HUES6 (cell line): ENCODE data around the gene CP.
"Not testable (repeated sequence)": the region's sequence is repeated elsewhere in the genome, so short reads cannot be mapped to it uniquely, and the experiment has no call there.

Experiments
- H3K27ac ChIP-seq: 2 replicates; pipeline ENCODE4 v1.7.0; 2013; ENCODE audit warnings: low read depth, mild to moderate bottlenecking, low read length, inconsistent platforms
- H3K27me3 ChIP-seq: 2 replicates; pipeline ENCODE4 v1.6.1; 2013; ENCODE audit warnings: low read length; ENCODE audit not compliant: control insufficient read depth, insufficient read depth
- H3K36me3 ChIP-seq: 2 replicates; pipeline ENCODE4 v1.6.1; 2013; ENCODE audit warnings: low read length; ENCODE audit not compliant: control insufficient read depth, insufficient read depth
- H3K4me1 ChIP-seq: 2 replicates; pipeline ENCODE4 v1.6.1; 2013; ENCODE audit warnings: low read length; ENCODE audit not compliant: control insufficient read depth, insufficient read depth
- H3K4me3 ChIP-seq: 2 replicates; pipeline ENCODE4 v1.5.1; 2013; ENCODE audit warnings: low read depth, low read length
- H3K9ac ChIP-seq: one replicate; pipeline ENCODE4 v1.6.1; 2013; ENCODE audit warnings: mild to moderate bottlenecking, low read length
- H3K9me3 ChIP-seq: 2 replicates; pipeline ENCODE4 v1.6.1; 2013; ENCODE audit warnings: low read depth, low read length; ENCODE audit not compliant: control insufficient read depth, insufficient read depth

CP gene

DNA sequence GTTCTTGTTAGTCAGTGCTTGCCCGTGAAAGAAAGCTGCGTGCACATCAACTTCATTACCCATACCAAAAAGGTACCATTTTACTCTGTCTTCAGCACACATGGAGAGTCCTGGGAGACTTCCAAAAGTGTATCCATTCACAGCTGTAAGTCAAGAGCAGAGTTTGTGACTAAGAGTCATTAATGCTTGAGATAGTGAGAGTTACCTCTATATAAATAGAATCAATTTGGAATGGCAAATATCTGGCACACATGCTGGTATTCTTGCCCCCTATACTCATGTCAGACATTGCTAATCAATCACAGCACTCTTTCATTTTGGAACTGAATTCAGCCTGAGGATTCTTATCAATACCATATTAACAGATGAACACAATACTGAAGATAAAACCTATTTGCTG lies 14.2 kb downstream of the CP start:
- Histone ChIP-seq H3K27me3 (no peaks in the 10 kb centered on the region), H3K27ac (no peak overlapping the region), H3K9ac (no peak overlapping the region), H3K9me3 (no peaks in the 10 kb centered on the region), H3K36me3 (no peaks in the 10 kb centered on the region), H3K4me1 (peaks cover 12% of the 10 kb centered on the region; the same call in 1 of the 2 replicates), H3K4me3 (no peak overlapping the region)

GRCh38 chr3:149204390-149204991 lies 17.1 kb downstream of the CP start:
- Histone ChIP-seq H3K27me3 (no peaks in the 10 kb centered on the region), H3K9me3 (no peaks in the 10 kb centered on the region), H3K36me3 (no peaks in the 10 kb centered on the region), H3K9ac (no peak overlapping the region), H3K27ac (no peak overlapping the region), H3K4me1 (peaks cover 15% of the 10 kb centered on the region), H3K4me3 (no peak overlapping the region)

GRCh38 chr3:149203758-149204157 lies 17.9 kb downstream of the CP start:
- H3K27ac ChIP-seq, result no peak overlapping the region
- no peaks in the 10 kb centered on the region for H3K27me3 ChIP-seq
- H3K4me3 ChIP-seq, result no peak overlapping the region
- peaks cover 18% of the 10 kb centered on the region for H3K4me1 ChIP-seq
- H3K9ac ChIP-seq, result no peak overlapping the region
- no peaks in the 10 kb centered on the region for H3K9me3 ChIP-seq
- H3K36me3 ChIP-seq, result no peaks in the 10 kb centered on the region

GRCh38 chr3:149199474-149199873 lies 22.2 kb downstream of the CP start:
- H3K4me1 ChIP-seq, result peaks cover 41% of the 10 kb centered on the region
- peak overlapping the region; percentile 99 for H3K27ac ChIP-seq
- H3K9me3 ChIP-seq, result no peaks in the 10 kb centered on the region
- no peaks in the 10 kb centered on the region for H3K36me3 ChIP-seq
- peak overlapping the region; percentile 58 for H3K9ac ChIP-seq
- H3K27me3 ChIP-seq, result no peaks in the 10 kb centered on the region
- H3K4me3 ChIP-seq, result no peak overlapping the region

DNA sequence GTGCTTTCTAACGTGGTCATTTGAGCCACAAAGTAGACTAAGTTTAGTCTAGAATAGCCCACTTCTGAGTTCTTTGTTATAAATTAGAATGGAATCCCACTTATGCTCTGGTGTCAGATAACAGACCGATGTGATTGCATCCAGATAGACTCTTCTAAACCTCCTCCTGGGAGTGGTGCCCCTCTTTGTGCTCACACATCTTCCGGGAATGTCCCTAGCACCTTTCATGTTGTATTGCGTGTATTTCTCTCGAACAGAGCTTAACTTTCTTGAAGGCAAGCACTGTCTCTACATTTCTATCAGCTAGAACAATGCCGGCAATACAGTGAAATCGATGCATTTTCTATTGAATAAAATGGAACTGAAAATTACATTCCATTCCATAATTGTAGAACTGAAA lies 23.0 kb downstream of the CP start:
- Histone ChIP-seq H3K9me3 (no peaks in the 10 kb centered on the region), H3K4me3 (peak overlapping the region; percentile 49), H3K9ac (peak overlapping the region; percentile 91), H3K4me1 (peaks cover 36% of the 10 kb centered on the region), H3K36me3 (no peaks in the 10 kb centered on the region), H3K27me3 (no peaks in the 10 kb centered on the region), H3K27ac (peak overlapping the region; percentile 99)

DNA sequence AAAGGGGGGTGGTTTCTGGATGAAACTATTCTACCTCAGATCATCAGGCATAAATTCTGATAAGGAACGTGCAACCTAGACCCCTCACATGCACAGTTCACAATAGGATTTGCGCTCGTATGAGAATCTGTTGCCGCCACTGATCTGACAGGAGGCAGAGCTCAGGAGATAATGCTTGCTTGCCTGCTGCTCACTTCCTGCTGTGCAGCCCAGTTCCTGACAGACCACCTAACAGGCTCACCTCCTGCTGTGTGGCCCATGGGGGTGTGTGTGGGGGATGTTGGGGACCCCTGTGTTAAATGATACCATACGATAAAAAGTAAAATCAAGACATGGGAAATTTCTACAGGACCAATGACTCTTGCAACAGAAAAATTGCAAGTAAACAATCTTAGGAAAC lies 24.0 kb downstream of the CP start:
- Histone ChIP-seq H3K9me3 (no peaks in the 10 kb centered on the region), H3K27ac (peak overlapping the region; percentile 99), H3K4me1 (peaks cover 44% of the 10 kb centered on the region), H3K27me3 (no peaks in the 10 kb centered on the region), H3K36me3 (no peaks in the 10 kb centered on the region), H3K4me3 (peak overlapping the region; percentile 46), H3K9ac (peak overlapping the region; percentile 91)

DNA sequence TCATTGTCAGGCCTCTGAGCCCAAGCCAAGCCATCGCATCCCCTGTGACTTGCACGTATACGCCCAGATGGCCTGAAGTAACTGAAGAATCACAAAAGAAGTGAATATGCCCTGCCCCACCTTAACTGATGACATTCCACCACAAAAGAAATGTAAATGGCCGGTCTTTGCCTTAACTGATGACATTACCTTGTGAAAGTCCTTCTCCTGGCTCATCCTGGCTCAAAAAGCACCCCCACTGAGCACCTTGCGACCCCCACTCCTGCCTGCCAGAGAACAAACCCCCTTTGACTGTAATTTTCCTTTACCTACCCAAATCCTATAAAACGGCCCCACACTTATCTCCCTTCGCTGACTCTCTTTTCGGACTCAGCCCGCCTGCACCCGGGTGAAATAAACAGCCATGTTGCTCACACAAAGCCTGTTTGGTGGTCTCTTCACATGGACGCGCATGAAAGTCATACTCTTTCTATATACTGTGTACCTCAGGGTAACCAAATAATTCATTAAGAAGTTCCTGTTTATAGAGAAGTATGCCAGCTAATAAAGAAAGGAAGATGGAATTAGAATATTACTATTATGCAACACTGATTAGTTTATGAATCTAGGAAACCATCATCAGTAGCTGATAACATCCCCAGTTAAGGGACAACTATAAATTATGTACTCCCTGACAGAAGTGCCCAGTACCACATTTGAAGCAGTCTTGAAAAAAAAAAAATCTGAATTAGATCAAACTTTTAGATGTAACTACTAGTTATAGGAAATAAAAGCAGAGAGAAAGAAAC lies 24.6 kb downstream of the CP start:
- not testable (repeated sequence) for H3K27me3 ChIP-seq, H3K9me3 ChIP-seq, H3K36me3 ChIP-seq
- Histone ChIP-seq H3K9ac (peak overlapping the region; percentile 91), H3K27ac (peak overlapping the region; percentile 99), H3K4me1 (peaks cover 45% of the 10 kb centered on the region), H3K4me3 (peak overlapping the region; percentile 46)

DNA sequence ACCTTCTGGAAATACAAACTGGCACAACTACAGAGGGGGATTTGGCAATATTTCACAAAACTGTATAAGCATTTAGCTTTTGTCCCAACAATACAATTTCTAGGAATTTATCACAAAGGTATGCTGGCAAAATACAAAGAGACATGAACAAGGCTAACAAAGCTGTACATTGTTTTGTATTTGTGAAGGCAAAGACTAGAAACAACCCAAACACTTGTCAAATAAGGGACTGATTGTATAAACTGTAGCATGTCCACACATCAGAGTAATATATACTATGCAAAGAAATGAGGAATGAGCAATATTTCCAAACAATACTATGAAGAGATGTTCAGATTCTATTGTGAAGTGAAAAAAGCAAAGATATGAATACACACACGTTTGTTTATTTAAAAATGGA lies 26.4 kb downstream of the CP start:
- Histone ChIP-seq H3K27ac (peak overlapping the region; percentile 99), H3K9ac (no peak overlapping the region), H3K27me3 (no peaks in the 10 kb centered on the region), H3K4me3 (no peak overlapping the region), H3K9me3 (no peaks in the 10 kb centered on the region), H3K4me1 (peaks cover 45% of the 10 kb centered on the region), H3K36me3 (no peaks in the 10 kb centered on the region)

GRCh38 chr3:149188494-149188893 lies 33.1 kb downstream of the CP start:
- Histone ChIP-seq H3K4me3 (no peak overlapping the region), H3K27ac (peak overlapping the region; percentile 47; the same call in 1 of the 2 replicates), H3K36me3 (no peaks in the 10 kb centered on the region), H3K9me3 (peaks cover 9% of the 10 kb centered on the region), H3K9ac (no peak overlapping the region), H3K4me1 (peaks cover 20% of the 10 kb centered on the region), H3K27me3 (no peaks in the 10 kb centered on the region)

GRCh38 chr3:149186721-149187120 lies 34.9 kb downstream of the CP start:
- Histone ChIP-seq H3K4me3 (no peak overlapping the region), H3K27me3 (no peaks in the 10 kb centered on the region), H3K9me3 (peaks cover 9% of the 10 kb centered on the region), H3K27ac (no peak overlapping the region), H3K4me1 (peaks cover 12% of the 10 kb centered on the region), H3K9ac (no peak overlapping the region), H3K36me3 (no peaks in the 10 kb centered on the region)

- H3K4me3 ChIP-seq, result no peak overlapping the region
- H3K27me3 ChIP-seq, result no peaks in the 10 kb centered on the region
- no peaks in the 10 kb centered on the region for H3K36me3 ChIP-seq
- H3K9me3 ChIP-seq, result peaks cover 9% of the 10 kb centered on the region
- H3K4me1 ChIP-seq, result peaks cover 12% of the 10 kb centered on the region
- no peak overlapping the region for H3K27ac ChIP-seq
- H3K9ac ChIP-seq, result no peak overlapping the region
Measured at GRCh38 chr3:149186219-149186618, 35.4 kb downstream of the CP start.
